Activated CD4-positive, alpha-beta T cell treated with anti-CD3 and anti-CD28 coated beads for 4 hours (primary cell): Measurements from ENCODE around the gene DALRD3.
"Not testable (repeated sequence)": the region's sequence is repeated elsewhere in the genome, so short reads cannot be mapped to it uniquely, and the experiment has no call there.

Experiments used
- DNase-seq, 2 donors: peaks; one replicate each; pipeline ENCODE4 v3.0.0-alpha.2; 2020

Gene DALRD3

DNA sequence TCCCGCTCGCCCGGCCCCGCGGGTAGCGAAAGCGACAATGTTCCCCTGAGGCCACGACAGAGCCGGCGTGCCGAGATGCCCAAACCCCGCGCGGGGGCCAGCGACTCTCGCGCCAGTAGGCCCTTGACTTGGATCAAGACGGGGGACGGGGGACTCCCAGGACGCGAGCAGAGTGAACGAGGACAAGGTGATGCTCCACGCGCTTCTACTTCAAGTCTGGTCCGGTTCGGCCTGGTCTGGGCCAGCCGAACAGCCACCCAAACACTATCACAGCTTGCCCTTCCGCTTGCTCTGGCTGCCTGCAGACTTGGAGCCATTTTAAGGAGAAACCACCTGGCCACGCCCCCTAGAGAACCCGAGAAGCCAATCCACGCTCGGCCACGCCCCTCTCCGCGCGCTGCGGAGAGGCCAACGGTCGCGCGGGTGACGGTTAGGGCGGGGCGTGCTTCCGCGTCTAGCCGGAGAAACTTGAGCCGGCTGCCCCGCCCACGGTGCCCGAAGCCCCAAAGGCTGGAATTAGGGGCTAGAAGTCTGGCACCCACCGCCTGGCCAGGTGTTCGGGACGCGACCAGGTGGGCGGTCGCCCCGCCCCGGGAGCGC, 2.9 kb upstream of the DALRD3 start:
- peak; percentile 99 for DNase-seq

DNA sequence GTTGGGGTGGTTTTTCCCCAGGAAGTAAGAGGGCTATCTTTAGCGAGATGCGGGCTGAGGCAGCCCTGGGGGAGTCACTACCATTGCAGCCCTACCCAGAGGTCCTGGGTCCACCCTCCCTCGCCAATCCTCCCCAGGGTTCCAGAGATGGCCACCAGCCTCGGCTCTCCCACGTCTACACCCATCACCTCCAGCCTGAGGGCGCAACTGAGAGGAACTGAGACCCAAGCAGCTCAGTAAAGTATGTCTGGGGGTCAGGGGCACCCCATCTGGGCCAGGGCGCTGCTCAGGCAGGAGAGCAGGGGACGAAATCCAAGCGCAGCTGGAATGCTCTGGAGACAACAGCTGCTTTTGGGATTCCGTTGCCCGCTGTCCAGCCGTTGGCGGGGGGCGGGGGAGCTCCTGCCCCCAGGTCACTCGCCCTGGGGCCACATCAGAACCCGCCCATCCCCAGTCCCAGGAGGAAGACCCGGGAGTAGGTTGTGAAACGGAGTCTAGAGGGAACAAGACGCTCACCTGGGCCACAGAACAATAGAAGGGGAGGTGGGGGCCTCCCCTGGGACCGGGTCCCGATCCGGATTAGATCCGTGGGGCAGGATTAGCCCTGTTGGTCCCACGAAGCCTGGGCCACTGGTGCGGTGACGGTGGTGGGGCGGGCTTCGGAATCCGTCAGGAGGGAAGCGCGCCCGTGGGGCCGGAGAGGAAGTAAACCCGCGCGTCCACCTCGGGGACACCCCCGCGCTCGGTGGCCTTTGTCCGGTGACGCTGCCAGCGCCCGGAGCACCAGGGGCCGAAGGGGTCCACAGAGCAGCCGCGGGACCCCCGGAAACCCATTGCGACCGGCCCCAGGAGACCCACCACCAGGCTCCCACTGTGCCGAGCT, 2.2 kb upstream of the DALRD3 start:
- DNase-seq: no peak

DNA sequence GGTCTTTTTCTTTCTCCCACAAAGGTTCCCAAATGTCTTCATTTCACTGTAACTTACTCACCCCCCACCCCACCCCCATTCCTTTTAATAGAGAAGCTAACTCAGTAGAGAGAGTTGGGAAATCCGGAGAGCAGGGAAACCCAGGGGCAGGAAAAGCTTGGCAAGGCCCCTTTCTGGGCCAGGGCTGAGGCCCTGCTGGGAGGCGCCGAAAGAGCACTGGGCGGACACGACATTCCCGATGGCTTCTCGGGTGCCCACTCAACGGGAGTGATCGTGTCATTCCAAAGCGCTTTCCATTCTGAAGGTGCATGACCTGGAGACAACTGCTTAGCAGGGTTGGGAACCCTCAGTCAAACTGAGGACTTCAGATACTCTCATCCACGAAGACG, 1.6 kb upstream of the DALRD3 start:
- no peak for DNase-seq

DNA sequence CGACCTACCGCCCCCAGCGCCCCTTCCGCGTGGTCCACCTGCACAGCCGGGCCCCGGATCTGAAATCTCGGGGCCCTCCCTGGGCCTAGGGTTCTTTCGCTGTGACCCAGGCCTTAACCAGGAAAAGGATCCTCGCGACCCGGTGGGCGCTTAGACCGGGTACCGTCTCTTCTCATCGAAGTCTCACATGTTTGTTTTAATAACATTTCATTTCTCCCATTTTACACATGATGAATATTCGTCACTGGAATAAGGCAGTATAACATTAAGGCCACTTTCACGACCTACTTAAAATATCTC, 277 bp upstream of the DALRD3 start:
- DNase-seq: no peak

DNA sequence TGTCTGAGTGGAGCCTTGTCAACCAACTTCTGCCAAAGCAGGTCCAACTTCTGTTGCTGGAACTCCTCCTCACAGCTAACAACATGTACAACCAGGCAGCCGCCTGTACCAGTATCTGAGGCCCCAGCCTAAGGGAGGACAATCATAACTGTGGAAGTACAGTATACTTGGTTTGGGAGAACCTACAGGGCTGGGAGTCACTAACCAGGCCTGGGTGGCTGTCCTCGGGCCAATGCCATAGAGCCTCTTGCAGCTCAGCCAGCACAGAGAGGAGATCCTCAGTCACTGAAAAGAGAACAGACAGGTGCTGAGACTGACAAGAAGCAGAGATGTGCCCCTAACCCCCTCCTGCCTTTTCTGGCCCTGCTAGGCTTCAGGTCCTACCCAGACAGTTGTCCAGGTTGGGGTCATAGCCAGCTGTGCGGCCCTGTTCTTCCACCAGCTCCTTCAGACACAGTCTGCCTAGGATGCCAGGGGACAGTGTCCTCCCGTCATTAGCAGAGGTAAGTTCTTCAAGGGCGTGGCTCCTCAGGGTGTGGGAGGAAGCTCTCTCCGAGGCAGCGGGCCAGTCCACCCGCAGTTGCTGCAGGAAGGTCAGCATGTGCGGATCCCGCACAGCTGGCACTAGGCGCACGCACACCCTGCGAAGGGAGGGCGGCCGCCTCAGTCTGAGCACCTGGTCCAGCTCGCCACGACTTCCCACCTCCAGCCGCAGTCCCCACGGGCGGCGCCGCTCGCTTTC, 980 bp downstream of the DALRD3 start:
- no peak for DNase-seq

DNA sequence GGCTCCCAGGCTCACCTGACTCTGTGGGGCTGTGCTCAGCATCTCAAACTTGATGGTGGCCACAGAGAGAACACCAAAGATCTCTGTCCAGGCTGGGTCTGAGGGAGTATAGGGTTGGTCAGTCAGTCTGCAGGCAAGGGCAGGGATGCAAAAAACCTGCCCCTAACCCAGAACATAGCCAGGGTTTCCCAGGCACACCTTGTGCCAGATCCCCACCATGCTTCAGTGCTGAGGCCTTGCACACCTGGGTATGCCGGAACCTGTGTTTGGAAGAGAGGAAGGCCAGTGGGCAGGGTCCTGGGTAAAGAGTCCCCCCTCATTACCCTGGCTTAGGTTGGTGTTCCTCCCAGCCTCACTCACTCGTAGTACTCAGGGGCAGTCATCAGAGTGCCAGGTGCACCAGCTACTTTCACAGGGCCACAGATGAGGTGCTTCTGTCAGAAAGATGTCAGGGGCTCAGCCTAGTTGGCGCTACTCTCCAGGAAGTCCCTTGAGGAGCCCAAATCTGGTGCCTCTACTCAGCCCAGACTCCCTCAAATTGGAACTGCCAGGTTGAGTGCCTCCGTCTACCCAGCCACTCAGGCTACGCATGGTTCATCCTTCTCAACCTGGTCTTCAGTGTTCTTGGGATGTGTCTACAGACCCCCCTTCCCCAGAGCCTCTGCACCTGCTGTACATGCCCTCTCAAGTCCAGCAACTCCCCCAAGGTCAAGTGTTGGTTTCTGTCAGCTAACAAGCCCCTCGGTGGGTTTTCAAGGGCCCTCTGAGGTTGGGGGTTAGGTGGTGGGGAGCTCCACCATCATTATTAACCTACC, 1.8 kb downstream of the DALRD3 start:
- DNase-seq: no peak

DNA sequence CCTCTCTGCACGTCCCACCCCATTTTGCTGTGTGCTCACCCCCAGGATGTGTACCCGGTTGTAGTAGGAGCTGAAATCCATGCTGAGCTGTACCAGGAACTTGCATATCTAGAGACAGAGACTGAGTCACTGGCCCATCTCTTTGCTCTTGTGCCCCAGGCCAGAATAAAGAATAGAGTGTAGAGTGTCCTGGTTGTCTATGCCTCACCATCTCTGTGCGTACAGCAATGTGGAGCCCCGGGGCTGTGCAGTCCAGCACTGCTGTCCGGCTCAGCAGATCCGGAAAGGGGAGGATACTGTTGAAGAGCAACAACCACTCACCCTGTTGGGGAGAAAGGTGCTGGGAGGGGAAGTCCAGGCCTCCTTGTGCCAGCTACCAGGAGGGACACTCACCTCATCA, 2.6 kb downstream of the DALRD3 start:
- no peak for DNase-seq

DNA sequence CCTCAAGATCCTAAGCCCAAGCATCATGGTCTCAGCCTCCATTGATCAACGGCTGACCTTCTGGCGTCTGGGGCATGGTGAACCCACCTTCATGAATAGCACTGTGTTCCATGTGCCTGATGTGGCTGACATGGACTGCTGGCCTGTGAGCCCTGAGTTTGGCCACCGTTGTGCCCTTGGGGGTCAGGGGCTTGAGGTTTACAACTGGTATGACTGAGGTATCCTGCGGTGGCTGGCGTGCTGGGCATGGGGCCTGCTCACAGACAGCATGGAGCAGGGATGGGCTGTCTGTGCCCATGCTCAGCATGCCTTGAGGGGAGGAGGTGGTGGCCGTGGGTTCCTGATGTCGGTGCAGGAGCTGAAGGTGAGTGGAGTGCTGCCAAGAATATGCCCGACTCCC, 3.3 kb downstream of the DALRD3 start:
- no peak for DNase-seq

DNA sequence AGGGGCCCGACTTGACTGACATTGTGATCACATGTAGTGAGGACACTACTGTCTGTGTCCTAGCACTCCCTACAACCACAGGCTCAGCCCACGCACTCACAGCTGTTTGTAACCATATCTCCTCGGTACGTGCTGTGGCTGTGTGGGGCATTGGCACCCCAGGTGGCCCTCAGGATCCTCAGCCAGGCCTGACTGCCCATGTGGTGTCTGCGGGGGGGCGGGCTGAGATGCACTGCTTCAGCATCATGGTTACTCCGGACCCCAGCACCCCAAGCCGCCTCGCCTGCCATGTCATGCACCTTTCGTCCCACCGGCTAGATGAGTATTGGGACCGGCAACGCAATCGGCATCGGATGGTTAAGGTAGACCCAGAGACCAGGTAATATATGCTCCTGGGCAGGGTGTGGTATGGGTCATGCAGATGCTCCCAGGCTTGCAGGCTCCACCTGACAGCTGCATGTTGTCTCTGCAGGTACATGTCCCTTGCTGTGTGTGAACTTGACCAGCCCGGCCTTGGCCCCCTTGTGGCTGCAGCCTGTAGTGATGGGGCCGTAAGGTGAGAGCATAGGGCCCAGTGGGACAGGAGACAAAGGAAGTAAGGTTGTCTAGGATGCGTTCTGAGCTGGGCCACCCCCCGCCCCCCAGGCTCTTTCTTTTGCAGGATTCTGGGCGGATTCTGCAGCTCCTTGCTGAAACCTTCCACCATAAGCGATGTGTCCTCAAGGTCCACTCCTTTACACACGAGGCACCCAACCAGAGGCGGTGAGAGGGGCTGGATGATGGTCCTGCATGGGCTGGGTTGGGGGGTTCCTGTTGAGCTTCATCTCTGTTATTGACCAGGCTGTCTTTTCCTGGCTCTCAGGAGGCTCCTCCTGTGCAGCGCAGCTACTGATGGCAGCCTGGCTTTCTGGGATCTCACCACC, 4.4 kb downstream of the DALRD3 start:
- DNase-seq: peak; percentile 44 to 52

DNA sequence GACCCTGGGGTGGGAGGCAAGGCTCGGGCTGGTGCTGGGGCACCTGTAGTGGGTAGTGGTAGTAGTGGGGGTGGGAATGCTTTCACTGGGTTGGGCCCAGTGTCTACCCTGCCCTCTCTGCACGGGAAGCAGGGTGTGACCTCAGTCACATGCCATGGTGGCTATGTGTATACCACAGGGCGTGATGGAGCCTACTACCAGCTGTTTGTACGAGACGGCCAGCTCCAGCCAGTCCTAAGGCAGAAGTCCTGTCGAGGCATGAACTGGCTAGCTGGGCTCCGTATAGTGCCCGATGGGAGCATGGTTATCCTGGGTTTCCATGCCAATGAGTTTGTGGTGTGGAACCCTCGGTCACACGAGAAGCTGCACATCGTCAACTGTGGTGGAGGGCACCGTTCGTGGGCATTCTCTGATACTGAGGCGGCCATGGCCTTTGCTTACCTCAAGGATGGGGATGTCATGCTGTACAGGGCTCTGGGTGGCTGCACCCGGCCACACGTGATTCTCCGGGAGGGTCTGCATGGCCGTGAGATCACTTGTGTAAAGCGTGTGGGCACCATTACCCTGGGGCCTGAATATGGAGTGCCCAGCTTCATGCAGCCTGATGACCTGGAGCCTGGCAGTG, 5.2 kb downstream of the DALRD3 start:
- no peak for DNase-seq

DNA sequence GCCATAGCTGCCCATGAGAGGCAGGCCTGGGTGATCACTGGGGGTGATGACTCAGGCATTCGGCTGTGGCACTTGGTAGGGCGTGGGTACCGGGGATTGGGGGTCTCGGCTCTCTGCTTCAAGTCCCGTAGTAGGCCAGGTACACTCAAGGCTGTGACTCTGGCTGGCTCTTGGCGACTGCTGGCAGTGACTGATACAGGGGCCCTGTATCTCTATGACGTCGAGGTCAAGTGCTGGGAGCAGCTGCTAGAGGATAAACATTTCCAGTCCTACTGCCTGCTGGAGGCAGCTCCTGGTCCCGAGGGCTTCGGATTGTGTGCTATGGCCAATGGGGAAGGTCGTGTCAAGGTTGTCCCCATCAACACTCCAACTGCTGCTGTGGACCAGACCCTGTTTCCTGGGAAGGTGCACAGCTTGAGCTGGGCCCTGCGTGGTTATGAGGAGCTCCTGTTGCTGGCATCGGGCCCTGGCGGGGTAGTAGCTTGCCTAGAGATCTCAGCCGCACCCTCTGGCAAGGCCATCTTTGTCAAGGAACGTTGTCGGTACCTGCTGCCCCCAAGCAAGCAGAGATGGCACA, 5.9 kb downstream of the DALRD3 start:
- no peak for DNase-seq

DNA sequence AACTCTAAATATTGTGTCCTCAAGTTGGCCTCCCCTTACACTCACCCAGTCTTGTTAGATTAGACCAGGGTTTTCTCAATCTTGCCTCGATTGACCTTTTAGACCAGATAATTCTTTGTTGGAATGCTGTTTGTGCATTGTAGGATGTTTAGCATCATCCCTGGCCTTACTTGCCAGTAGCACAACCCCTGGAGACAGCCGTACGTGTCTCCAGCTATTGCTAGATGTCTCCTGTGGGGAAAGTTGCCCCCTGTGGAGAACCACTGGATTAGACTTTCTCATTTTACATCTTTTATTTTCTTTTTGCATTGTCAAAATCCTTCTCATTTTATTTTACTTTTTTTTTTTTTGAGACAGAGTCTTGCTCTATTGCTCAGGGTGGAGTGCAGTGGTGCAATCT, 9.0 kb downstream of the DALRD3 start:
- no peak for DNase-seq

DNA sequence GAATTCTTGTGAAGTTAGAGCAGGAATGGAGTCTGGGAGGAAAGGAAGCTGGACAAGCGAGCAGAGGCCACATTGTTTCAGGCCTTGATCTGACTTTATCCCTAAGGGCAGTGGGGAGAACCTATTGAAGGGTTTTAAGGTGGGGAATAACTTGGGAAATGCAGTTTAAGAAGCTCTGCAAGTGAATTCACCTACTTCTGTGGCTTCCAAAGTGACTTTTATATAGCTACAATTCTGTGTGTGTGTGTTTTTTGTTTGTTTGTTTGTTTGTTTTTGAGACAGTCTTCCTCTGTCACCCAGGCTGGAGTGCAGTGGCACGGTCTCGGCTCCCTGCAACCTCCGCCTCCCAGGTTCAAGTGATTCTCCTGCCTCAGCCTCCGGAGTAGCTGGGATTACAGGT, 9.8 kb downstream of the DALRD3 start:
- not testable (repeated sequence) for DNase-seq

DNA sequence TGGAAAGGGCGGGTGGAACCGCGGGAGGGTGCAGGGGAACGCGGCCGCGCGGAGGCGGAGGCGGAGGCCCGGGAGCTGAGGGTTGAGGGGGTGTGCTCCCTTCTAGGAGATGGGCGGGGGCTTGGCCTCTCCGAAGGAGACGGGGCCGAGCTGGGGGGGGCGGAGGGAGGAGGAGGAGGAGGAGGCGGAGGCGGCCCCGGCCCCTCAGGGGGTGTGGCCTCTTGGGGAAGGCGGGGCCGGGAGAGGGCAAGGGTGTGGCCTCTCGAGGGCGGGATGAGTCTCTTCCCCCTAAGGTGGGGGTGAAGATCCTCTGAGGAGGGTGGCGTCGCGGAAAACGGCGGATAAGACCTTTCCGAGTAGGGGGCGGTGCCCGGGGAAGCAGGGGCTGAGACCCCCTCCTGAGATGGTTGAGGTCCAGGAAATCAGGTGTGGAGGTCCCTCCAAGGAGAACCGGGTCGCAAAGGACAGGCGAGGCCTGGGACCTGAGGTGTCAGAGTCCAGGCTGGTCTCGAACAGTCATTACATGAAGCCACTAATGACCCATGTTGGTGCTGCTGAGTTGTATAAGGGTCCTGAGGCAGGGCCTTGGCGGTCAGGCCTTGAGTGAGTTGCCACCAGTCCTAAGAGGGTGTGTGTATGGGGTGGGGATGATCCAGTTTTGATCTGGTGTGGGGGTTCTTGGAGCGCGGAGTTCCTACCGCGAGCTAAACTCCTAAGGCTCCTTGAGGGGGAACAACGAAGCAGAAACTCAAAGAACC, 10.4 kb downstream of the DALRD3 start:
- DNase-seq: peak; percentile 93 to 95

DNA sequence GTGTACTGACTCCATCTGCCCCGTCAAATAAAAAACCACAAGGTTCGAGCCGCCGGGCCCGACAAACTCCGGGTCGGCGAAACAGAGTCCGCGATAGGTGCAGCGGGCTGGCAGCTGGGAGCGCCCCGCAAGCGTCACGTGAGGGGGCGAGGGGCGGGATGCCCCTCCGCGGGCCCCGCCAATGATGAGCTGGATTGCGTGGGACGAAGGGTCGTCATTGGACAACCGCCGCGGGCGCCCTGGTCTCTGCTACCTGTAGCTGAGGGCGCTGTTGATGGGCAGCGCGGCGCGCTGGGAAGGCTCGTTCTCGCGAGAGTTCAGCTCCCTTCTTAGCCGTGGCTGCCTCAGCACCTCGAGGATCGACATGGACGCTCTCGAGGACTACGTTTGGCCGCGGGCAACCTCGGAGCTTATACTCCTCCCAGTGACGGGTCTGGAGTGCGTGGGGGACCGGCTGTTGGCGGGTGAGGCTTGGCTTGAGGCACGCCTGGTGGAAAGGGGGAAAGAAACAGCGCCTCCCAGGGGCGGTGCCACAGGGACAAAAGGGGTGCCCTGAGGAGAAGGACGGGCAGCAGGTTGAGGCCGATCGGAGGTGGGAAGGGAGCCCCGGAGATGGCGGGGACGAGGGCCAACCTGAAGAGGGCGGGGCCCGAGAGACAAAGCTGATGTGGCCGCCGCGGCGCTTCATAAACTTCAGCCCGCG, 11.2 kb downstream of the DALRD3 start, which contains the start of gene WDR6:
Gene WDR6 (plus strand): TSS at position 324 of the 703 bp plus-strand sequence. CDS start 41 bp downstream, at position 365.
- peak; percentile 96 to 97 for DNase-seq

DNA sequence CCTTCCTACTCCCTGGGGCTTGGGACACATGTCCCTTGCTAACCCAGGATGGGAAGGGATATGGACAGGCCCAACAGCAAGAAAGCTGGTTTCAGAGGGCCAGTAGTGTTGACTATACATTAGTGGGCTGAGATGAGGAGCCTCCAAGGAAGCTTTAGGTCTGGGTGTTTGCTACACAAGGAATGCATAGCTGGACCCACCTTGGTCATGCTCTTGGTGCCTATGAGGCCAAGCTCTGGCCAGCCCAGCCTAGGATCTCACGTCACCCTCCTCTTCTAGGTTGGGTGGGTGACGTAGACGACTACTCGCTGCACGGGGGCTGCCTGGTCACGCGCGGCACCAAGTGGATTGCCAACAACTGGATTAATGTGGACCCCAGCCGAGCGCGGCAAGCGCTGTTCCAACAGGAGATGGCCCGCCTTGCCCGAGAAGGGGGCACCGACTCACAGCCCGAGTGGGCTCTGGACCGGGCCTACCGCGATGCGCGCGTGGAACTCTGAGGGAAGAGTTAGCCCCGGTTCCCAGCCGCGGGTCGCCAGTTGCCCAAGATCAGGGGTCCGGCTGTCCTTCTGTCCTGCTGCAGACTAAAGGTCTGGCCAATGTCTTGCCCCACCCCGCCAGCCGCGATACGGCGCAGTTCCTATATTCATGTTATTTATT, 11.8 kb downstream of the DALRD3 start:
- DNase-seq: no peak

DNA sequence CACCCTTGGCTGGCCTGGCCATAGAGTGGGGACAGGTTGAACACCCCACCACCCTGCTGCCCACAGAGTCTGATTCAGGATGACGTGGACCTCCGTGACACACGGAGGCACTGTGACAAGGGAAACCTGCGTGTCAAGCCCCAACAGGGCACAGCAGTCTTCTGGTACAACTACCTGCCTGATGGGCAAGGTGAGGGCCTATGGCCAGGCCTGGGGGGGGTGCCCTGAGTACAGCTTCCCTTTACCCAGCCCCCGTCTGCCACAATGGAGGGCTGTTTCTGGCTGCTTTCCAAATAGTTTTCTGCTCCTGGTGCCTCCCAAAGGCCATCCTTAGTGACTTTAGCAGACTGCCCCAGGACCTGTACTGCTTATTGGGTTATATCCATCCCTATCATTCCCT, 12.4 kb downstream of the DALRD3 start:
- DNase-seq: no peak

DNA sequence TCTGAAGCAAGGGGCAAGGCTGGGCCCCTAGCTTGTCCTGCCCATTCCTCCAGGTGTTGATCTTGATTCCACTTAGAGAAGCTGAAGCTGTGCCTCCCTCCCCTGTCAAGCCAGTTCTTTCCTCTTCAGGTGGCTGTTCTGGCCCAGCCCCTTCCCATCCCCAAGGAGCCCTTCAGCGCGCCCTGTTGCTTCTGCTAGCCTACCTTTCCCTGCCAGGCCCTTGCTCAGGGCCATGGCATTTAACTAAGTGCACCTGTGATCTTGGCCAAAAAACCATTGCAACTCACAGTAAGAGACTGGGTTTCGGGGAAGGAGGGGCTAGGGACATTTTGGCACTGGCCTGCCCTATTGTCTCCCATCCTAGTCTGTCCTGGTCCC, 13.1 kb downstream of the DALRD3 start:
- DNase-seq: no peak
